IPS-11a (cell line): ENCODE measurements around the gene YLPM1.
"Not testable (repeated sequence)": the region's sequence is repeated elsewhere in the genome, so short reads cannot be mapped to it uniquely, and the experiment has no call there.

ENCODE experiments used
- H3K4me3 ChIP-seq: one replicate; pipeline ENCODE4 v1.5.1; 2013; ENCODE audit warnings: low read depth, low read length, control low read depth

The YLPM1 gene, protein sequence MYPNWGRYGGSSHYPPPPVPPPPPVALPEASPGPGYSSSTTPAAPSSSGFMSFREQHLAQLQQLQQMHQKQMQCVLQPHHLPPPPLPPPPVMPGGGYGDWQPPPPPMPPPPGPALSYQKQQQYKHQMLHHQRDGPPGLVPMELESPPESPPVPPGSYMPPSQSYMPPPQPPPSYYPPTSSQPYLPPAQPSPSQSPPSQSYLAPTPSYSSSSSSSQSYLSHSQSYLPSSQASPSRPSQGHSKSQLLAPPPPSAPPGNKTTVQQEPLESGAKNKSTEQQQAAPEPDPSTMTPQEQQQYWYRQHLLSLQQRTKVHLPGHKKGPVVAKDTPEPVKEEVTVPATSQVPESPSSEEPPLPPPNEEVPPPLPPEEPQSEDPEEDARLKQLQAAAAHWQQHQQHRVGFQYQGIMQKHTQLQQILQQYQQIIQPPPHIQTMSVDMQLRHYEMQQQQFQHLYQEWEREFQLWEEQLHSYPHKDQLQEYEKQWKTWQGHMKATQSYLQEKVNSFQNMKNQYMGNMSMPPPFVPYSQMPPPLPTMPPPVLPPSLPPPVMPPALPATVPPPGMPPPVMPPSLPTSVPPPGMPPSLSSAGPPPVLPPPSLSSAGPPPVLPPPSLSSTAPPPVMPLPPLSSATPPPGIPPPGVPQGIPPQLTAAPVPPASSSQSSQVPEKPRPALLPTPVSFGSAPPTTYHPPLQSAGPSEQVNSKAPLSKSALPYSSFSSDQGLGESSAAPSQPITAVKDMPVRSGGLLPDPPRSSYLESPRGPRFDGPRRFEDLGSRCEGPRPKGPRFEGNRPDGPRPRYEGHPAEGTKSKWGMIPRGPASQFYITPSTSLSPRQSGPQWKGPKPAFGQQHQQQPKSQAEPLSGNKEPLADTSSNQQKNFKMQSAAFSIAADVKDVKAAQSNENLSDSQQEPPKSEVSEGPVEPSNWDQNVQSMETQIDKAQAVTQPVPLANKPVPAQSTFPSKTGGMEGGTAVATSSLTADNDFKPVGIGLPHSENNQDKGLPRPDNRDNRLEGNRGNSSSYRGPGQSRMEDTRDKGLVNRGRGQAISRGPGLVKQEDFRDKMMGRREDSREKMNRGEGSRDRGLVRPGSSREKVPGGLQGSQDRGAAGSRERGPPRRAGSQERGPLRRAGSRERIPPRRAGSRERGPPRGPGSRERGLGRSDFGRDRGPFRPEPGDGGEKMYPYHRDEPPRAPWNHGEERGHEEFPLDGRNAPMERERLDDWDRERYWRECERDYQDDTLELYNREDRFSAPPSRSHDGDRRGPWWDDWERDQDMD (N-terminal part only)

DNA sequence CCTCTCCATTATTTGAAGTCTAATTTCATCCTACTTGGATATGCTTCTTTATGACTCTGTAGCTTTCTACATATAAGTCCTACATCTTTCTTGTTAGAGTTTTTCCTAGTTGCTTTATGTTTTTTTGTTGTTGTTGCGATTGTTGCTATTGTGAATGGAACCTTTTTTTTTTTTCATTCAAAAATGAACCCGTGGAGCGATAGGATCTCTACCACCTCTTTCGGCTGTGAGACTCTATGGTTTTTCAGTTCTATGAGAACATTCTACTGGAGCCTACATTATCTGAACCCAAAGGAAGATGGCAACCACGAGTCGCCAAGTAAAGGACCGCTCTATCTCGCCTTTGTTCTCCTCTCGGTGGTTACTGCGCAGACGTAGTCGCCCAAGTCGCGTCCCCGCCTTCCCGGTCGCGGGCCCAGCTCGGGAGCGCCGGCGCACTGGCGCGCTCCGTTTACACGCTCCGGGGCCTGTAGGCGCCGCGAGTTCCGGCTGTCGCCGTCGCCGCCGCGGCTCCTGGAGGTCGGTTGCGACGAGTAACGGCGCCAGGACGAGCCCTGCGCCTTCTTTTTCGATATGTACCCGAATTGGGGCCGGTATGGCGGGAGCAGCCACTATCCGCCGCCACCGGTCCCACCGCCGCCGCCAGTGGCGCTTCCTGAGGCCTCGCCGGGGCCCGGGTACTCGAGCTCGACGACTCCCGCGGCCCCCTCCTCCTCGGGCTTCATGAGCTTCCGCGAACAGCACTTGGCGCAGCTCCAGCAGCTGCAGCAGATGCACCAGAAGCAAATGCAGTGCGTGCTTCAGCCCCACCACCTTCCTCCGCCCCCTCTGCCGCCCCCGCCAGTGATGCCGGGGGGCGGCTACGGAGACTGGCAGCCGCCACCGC, at the start of gene YLPM1:
Gene YLPM1 (plus strand): TSS at position 400 of the 886 bp plus-strand sequence. CDS start 174 bp downstream, at position 574.
- H3K4me3 ChIP-seq = peak within 1 kb of the TSS; percentile 86

DNA sequence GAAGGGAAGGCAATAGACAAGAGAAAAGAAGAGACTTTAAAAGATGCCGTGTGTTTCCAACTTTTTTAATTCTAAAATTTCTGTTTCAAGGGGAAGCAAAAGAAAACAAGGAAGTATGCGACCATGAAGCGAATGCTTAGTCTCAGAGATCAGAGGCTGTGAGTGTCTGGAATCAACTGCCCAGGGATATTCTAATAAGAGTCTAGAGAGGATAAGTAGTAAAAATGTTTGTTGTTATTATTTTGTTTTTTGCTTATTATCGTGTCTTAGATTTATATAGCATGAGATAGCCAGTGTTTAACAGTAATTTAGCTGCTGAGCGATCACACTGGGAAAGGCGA, 49.8 kb upstream of the YLPM1 start:
- H3K4me3 ChIP-seq = peak overlapping the region; percentile 100

DNA sequence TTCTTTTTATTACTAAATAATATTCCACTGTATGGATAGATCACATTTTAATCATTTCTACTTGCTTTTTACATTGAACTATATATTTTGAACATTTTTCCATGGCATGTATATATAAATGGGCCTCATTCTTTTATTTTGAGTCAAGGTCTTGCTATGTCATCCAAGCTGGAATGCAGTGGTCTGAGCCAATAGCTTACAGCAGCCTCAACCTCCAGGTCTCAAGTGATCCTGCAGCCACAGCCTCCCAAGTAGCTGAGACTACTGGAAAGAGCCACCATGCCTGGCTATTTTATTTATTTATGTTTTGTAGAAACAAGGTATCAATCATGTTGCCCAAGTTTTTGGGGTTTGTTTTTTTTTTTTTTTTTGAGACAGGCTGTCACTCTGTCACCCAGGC, 42.6 kb upstream of the YLPM1 start:
- H3K4me3 ChIP-seq = no peak overlapping the region

DNA sequence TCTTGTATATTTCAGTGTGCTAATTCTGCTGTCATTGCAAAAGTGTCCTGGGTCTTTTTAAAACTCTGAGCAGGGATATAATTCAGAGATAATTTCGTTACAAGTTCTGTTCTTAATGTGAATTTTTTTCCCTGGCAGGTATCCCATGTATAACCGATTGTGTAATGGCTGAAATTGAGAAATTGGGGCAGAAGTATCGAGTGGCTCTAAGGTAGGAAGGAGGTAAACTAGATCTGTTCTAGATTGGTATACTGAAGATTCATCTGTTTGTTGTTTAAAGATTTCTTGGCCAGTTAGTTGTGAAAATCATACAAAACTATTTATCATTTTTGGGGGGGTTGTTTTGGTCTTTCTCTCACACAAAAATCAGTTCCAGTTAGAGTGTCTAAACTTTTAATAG, 40.0 kb upstream of the YLPM1 start:
- no peak overlapping the region for H3K4me3 ChIP-seq

DNA sequence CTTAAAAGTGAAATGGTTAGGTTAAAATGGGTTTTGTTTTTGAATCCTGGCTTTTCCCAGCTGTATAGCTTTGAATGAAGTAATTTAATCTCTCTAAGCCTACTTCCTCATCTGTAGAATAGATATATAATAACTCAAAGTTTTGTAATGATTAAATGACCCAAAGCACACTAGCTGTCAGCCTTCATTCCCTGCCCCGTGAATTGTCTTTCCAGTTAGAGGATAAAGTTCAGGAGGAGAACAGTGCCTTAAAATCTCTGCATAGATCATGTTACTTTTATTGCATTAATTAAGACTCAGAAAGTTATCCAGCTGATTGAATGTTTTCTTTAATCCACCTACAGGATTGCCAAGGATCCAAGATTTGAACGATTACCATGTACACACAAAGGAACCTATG, 30.7 kb upstream of the YLPM1 start:
- H3K4me3 ChIP-seq = no peak overlapping the region

DNA sequence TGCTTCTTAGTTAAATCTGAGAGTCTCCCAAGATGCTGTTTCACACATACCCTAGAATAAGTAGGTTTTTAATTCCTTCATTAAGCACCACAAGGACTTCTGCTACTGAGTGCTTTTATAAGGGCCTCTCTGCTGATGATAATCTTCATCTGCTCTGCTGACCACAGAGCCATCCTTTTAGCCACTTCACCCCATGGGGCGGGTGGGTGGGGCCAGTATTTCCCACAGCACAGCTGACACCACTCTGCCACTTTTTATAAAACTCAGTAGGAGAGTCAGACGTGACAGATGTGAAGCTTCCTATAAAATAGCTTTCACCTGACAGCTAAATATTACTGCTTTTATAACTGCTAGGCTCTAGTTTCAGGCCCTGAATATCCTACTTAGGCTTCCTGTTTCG, 29.9 kb upstream of the YLPM1 start:
- H3K4me3 ChIP-seq = no peak overlapping the region

DNA sequence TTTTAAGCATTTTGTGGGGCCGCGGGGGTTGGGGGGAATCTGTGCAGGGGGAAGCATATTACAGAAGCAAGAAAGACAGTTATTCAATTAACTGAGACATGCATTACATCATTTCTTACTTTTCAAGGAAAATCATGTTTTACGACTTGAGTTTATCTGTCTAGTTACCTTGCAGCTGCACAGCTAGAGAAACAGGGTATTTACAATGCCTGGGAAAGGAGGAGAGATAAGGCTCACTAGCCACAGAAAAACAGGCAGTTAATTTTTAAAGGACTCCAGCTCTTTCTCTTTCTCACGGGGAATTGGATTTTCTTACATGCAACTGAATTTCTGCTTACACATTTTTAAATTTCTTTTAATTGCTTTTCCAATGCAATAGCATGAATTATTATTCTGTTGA, 28.0 kb upstream of the YLPM1 start:
- H3K4me3 ChIP-seq = no peak overlapping the region

DNA sequence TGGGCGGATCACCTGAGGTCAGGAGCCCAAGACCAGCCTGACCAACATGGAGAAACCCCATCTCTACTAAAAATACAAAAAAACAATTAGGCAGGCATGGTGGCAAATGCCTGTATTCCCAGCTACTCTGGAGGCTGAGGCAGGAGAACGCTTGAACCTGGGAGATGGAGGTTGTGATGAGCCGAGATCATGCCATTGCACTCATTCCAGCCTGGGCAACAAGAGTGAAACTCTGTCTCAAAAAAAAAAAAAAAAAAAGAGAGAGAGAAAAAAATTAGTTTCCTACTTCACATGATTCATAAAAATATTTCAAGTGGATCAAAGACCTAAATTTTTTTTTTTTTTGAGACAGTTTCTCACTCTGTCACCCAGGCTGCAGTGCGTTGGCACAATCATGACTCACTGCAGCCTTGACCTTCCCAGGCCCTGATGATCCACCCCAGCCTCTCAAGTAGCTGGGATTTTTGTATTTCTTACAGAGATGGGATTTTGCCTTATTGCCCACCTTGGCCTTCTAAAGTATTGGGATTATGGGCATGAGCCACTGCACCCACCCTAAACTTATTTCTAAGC, 25.3 kb upstream of the YLPM1 start:
- H3K4me3 ChIP-seq = no peak overlapping the region

DNA sequence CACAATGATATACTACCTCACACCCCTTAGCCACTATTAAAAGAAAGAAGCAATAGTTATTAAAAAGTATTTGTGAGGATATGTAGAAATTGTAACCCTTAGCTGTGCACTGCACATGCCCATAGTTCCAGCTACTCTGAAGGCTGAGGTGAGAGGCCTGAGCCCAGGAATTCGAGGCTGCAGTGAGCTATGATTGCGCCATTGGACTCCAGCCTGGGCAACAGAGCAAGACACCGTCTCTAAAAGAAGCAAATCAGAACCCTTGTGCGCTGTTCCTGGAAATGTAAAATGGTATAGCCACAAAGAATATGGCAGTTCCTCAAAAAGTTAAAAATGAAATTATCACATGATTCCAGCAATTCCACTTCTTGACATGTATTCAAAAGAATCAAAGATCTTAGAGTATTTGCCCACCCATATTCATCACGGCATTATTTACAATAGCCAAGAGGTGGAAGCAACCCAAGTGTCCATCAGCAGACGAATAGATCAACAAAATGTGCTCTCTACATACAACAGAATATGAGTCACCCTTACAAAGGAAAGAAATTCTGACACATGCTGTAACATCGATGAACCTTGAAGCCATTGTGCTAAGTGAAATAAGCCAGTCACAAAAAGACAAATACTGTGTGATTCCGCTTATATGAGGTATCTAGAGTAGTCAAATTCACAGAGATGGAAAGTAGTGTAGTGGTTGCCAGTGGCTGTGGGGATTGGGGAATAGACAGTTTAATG, 23.7 kb upstream of the YLPM1 start:
- H3K4me3 ChIP-seq = no peak overlapping the region

DNA sequence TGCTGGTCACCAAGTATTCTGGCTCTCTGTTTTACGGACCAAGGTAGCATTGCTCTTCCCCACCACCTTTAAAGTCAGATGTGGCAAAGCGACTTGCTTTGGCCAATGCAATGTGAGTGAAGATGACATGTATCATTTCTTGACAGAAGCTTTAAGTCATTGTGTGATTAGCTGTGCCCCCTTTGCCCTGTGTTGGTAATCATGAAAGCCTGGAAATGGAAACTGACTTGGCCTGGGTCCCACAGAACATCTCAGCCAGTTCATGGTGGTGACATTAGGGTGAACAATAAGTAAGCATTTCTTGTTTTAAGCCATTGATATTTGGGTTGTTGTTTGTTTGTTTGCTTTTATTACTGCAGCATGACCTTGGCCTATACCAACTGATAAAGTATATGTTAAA, 15.9 kb upstream of the YLPM1 start:
- H3K4me3 ChIP-seq = no peak overlapping the region

DNA sequence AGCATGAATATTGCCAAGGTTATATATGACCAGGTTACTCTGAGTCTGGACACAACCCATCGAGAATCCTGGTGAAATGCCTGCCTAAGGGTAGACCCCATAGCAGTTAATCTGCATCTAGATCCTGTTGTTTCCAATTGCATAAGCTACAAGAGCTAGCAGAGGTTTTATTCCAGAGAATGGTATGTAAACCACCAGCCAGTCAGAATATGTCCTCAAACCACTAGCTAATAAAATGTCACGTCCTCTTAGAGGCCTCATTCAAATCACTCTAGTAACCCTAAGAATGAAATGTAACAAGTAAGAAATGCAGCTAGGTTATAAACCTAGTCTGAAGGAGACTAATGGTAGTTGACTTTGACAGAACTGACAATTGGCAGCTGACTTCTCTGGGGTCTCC, 9.0 kb upstream of the YLPM1 start:
- no peak overlapping the region for H3K4me3 ChIP-seq

DNA sequence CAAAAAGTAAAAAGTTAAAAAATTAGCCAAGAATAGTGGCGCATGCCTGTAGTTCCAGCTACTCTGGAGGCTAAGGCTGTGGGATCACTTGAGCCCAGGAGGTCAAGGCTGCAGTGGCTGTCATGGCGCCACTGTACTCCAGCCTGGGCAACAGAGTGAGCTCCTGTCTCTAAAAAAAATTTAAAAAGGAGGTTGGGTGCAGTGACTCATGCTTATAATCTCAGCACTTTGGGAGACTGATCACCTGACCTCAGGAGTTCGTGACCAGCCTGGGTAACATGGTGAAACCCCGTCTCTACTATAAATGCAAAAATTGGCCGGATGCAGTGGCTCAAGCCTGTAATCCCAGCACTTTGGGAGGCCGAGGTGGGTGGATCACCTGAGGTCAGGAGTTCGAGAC, 8.2 kb upstream of the YLPM1 start:
- H3K4me3 ChIP-seq = no peak overlapping the region

DNA sequence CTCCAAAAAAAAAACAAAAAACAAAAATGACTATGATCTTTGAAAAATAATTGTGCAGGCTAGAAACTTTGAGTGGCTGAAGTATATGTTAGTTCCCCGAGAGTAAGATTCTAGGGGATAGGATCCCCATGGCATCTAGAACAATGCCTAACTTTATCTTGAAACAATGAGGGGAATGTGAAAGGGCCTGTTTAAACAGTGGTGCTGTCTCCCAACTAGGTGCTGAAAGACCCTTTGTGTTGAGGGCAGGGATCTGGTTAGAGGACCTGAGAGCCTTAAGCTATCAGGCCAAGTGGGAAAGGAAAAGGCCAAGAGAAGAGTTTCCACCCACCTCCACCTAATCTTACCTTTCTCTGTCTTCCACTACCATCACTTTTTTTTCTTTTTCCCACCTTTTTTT, 6.8 kb upstream of the YLPM1 start:
- H3K4me3 ChIP-seq = no peak overlapping the region

DNA sequence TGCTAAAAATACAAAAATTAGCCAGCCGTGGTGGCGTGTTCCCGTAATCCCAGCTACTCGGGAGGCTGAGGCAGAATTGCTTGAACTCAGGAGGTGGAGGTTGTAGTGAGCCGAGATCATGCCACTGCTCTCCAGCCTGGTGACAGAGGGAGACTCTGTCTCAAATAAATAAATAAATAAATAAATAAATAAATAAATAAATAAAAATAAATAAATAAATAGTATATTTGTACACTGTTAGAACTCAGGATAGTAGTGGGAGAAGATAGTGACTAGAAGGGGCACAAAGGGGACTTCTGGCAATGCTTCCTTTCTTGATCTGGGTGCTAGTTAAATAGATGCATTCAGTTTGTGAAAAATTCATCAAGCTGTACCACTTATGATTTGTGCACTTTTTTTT, 4.6 kb upstream of the YLPM1 start:
- not testable (repeated sequence) for H3K4me3 ChIP-seq

DNA sequence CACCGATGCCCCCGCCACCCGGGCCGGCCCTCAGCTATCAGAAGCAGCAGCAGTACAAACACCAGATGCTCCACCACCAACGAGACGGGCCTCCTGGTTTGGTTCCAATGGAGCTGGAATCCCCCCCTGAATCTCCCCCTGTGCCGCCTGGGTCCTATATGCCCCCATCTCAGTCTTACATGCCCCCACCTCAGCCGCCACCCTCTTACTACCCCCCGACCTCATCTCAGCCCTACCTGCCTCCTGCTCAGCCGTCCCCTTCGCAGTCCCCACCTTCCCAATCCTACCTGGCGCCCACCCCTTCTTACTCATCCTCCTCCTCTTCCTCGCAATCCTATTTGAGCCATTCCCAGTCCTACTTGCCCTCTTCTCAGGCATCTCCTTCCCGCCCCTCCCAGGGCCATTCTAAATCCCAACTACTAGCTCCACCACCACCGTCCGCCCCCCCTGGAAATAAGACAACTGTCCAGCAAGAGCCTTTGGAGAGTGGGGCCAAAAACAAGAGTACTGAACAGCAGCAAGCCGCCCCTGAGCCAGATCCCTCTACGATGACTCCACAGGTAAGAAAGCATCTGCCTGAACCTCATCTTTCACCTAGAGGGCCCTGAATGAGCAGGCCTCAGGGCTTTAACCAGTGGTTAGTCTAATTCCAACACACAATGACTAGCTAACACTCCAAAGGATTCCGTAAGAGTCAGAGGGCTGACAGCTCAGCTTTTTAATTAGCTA, 851 bp downstream of the YLPM1 start:
- peak overlapping the region; percentile 86 for H3K4me3 ChIP-seq

DNA sequence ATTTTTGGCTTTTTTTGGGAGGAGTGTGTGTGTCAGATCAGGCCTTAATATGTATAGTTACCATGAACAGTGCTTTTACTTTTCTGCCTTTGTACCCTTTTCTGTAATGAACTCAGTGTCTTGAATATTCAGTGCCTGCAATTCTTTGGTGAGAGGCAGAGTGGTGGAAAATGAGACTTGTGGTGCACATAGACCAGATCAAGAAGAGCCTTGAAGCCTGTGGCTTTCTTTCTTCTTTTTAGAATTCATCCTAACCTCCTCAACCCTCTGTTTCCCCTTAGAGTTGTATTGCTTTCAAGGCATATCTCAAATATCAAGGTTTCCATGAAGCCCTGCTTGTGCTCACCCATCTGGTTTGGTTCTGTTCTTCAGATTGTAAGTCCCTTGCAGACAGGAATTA, 2.6 kb downstream of the YLPM1 start:
- H3K4me3 ChIP-seq = no peak overlapping the region

DNA sequence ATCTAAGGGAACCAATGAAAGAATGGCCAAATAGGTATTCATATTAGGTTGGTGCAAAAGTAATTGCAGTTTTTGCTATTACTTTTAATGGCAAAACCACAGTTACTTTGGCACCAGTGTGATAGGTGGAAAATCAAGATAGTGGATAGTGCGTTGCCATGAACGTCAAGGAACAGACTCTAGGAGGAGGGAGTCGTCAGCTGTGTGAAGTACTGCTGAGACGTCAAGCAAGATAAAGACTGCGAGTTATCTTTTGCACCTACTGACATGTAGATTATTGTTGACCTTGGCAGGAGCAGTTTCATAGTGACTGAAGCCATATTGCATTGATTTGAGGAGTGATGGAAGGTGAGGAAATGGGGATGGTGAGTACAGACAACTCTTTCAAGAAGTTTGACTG, 8.3 kb downstream of the YLPM1 start:
- H3K4me3 ChIP-seq = no peak overlapping the region

DNA sequence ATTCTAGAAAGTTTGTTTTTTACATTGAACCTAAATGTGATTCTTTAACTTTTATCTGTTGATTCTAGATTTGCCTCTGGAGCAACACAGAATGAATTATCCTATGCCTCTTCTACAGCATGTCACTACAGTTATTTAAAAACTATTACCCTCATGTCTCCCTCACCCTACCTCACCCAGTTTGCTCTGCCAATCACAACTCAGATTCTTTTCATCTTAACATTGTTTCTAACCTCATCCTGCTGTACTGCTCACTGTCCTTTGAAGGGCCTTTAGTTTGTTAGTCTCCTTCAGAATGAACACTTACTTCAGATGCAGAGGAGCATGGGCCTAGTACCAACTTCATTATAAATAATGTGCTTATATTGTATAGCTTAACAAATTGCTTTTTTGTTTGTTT, 21.5 kb downstream of the YLPM1 start:
- H3K4me3 ChIP-seq = no peak overlapping the region
